ENCODE measurements around the gene GAS2L1.

DNA sequence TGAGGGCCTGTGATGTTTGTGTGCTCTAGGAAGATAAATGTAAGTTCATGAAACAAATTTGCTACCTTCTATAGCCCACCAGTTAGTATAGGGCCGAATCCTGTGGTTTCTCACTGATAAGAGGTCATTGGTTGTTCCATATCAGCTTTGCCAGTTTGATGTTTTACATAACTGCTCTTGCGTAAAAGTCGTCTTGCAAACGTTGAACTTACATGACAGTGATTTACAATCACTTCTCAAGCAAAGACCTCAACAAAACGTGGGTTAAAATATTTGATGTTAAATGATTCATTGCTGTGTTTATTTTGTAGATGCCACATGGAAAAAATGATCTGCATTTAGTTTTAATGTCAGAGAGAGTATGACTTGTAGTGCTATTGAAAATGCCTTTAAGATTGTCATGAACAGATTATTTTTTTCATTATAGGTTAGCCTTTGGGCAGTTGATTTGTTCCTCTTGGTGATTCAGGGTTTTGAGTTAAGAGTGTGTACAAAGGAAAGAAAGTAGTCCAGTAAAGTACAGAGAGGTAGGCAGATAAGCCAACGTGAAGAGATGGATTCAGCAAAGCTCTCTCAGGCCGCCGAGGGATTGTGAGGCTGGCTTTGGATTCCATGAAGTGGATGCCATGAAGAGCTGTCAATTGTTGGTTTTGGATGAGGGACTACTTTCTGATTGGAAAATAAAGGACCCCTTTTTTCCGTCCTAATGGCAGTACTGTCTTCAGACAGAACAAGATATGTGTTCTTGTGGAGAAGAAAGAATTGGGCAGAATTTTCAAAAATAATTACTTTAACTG lies 35.8 kb upstream of the GAS2L1 start:
- TF ChIP-seq POLR2AphosphoS5 (IDR thresholded peaks at IDR 0.05; ENCODE audit: low read depth, low read length) = 0 out of 2 replicates have a peak, but pooled peaks have one; percentile 7
- TF ChIP-seq POLR2A (IDR thresholded peaks at IDR 0.05; ENCODE audit: low read depth, low read length) = no peak
- TF ChIP-seq TAF1 (IDR thresholded peaks at IDR 0.05; ENCODE audit: low read depth, low read length) = no peak
- no peak for TF ChIP-seq POU2F2 (IDR thresholded peaks at IDR 0.05; ENCODE audit: low read depth, low read length)

Measured in GM12891 (cell line).